ENCODE data around the gene LTBP3.

Gene LTBP3

DNA sequence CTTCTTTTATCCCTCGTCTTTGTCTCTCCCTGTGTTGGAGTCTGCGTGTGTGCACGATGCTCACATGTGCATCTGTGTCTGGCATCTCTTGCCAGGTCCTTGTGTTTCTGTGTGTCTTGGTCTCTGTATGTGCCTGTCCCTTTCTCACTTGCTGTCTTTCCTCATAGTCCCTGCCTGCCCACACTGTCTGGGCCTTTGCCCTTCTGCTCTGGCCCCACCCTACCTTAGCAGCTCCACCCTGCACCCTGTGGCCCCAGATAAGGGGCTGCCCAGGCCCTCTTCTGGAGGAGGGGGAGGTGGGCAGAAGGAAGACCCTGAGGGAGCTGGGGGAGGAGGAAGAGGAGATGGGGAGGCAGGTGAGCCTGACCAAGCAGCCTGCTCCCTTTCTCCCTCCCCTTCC is 20.5 kb upstream of the LTBP3 start:
- no peak for DNase-seq (ENCODE audit: extremely low read depth, low read depth)
- TF ChIP-seq, protein P1, sequence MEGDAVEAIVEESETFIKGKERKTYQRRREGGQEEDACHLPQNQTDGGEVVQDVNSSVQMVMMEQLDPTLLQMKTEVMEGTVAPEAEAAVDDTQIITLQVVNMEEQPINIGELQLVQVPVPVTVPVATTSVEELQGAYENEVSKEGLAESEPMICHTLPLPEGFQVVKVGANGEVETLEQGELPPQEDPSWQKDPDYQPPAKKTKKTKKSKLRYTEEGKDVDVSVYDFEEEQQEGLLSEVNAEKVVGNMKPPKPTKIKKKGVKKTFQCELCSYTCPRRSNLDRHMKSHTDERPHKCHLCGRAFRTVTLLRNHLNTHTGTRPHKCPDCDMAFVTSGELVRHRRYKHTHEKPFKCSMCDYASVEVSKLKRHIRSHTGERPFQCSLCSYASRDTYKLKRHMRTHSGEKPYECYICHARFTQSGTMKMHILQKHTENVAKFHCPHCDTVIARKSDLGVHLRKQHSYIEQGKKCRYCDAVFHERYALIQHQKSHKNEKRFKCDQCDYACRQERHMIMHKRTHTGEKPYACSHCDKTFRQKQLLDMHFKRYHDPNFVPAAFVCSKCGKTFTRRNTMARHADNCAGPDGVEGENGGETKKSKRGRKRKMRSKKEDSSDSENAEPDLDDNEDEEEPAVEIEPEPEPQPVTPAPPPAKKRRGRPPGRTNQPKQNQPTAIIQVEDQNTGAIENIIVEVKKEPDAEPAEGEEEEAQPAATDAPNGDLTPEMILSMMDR (IDR thresholded peaks at IDR 0.05; ENCODE audit: low read depth, low read length) = no peak

DNA sequence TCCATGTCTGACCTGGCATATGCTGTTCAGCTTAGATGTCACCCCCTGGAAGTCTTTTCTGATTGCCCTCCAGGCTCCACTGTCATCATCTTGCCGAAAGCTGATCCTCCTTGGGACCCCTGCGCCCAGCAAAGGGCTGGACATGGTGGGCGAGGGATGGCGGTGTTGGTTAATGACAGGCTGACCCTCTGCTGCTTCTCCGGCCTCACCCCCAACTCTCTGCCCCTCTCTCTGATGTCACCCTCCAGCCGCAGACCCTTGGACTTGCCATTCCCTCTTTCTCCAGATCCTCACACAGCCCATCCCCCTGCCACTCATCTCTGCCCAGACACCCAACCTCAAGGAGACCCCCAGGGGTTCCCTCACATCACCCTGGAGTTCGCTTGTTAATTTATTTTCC is 20.0 kb upstream of the LTBP3 start:
- TF ChIP-seq, protein P1 (IDR thresholded peaks at IDR 0.05; ENCODE audit: low read depth, low read length) = no peak
- DNase-seq (ENCODE audit: extremely low read depth, low read depth) = no peak

DNA sequence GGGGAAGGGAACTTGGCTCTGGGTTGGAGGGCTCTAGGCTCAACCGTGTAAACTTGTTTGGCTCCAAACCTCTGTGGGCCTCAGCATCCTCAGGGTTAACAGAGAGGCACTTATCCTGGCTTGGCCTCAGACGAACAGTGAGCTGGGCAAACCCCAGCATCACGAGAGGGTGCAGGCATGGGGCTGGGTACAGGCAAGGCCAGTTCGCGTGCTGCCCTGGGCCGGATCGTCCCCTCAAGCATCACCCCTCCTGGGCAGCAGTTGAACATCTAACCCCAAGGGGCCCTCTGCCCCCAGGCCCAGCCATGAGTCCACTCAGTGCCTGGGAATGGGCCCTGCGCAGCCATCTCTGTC is 19.6 kb upstream of the LTBP3 start:
- TF ChIP-seq, protein P1 (IDR thresholded peaks at IDR 0.05; ENCODE audit: low read depth, low read length) = no peak
- no peak for DNase-seq (ENCODE audit: extremely low read depth, low read depth)

DNA sequence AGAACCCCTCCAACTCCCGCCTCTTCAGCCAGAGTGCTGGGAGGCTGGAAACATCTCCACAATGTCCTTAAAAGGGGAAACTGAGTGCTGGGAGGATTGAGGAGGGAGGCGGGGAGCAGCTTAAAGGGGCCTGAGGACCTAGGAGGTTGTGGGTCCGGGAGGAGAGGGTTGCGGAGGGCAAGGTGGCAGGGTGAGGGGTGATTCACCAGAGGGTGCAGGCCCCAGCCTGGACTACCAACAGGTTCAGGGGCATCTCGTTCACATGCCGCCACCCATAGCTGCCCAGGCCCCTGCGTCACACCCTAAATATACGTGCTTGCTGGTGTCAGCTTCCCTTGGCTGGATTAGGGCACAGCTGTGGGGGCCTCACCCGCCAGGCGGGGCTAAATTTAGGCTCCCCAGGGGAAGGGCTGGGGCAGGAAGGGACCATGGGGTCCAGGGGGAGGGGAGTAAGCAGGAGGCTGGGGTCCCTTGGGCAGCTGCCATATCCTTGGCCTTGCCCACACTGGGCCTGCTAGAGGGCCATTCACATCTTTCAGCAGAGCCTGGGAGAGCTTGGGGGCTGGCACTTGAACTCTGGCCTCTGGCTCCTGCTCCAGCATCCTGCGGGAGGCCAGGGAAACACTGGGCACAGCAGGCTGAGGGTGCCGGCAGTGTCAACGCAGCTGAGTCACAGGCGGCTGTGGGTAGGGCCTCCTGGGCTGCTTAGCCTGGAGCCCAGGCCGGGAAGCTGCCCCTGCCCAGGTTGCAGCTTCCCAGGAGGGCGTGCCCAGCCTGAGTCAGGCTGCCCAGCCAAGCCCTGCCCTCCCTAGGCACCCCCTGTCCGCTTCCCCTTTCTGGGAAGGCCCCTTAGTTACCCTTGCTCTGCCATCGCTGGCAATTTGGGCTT is 19.0 kb upstream of the LTBP3 start:
- TF ChIP-seq, protein P1 (IDR thresholded peaks at IDR 0.05; ENCODE audit: low read depth, low read length) = no peak
- no peak for DNase-seq (ENCODE audit: extremely low read depth, low read depth)

- TF ChIP-seq, protein P1 (IDR thresholded peaks at IDR 0.05; ENCODE audit: low read depth, low read length) = no peak
- no peak for DNase-seq (ENCODE audit: extremely low read depth, low read depth)
Measured at GRCh38 chr11:65576232-65576866, 18.2 kb upstream of the LTBP3 start.

DNA sequence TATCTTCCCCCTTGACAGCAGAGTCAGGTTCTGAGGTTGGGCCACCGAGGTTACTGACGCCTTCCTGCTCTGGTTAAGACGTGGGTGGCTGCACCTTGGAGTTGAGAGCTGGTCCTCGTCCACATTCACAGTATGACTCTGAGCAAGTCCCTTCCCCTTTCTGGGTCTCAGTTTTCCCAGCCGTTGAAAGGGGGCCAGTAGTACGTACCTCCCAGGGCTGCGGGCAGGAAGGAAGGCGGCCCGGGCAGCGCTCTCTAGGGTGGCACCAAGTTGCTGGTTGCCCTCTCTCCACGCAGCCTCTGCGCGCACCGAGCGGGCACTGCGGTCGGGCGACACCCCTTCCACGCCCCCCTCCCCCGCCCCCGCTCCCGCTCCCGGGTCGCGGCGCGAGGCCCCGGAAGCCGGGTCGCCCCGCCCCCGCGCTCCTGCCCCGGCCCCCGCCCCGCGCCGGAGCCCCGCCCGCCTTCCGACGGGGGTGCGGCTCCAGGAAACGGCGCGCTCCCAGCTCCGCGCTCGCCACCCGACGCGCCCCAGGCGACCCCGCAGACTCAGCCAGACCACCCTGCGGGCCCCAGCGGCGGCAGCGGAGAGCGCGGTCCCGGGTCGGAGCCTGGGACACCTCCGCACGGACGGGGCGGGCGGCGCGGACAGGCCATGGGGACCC is 17.5 kb upstream of the LTBP3 start, which contains the start of gene EHBP1L1:
EHBP1L1 (plus strand) TSS at position 486 of the 664 bp plus-strand sequence. CDS start 250 bp downstream, outside the sequence.
- TF ChIP-seq, protein P1 (IDR thresholded peaks at IDR 0.05; ENCODE audit: low read depth, low read length) = no peak
- no peak for DNase-seq (ENCODE audit: extremely low read depth, low read depth)

Data from AG09319 (cell line).